OCI-LY1 (cell line): ENCODE data around the gene CACNA1C.

Experiments
- H2AFZ ChIP-seq: fragments of 200-600 bp; sonication (generic), shearing (Covaris generic); 2 replicates; pipeline ENCODE4 v1.6.0; 2014; ENCODE audit warnings: antibody characterized with exemption, mild to moderate bottlenecking, low read length
- H3F3A ChIP-seq: fragments of 200-600 bp; sonication (generic), shearing (Covaris generic); 2 replicates; pipeline ENCODE4 v1.6.0; 2014; ENCODE audit warnings: mild to moderate bottlenecking, antibody characterized with exemption, low read length, moderate library complexity; ENCODE audit not compliant: insufficient read depth
- H3K27ac ChIP-seq: fragments of 200-600 bp; sonication (generic); 2 replicates; pipeline ENCODE4 v1.5.1; 2014; ENCODE audit warnings: low read length, mixed run types, mild to moderate bottlenecking, low read depth; ENCODE audit not compliant: poor library complexity, severe bottlenecking
- H3K27me3 ChIP-seq: fragments of 200-600 bp; sonication (generic); 2 replicates; pipeline ENCODE4 v1.6.0; 2014; ENCODE audit warnings: antibody characterized with exemption, mild to moderate bottlenecking, low read length, moderate library complexity; ENCODE audit not compliant: insufficient read depth
- H3K36me3 ChIP-seq: fragments of 200-600 bp; sonication (generic); 2 replicates; pipeline ENCODE4 v1.6.1; 2014; ENCODE audit warnings: mild to moderate bottlenecking, antibody characterized with exemption, low read length, moderate library complexity, mixed read lengths; ENCODE audit not compliant: insufficient read depth
- H3K4me1 ChIP-seq: fragments of 200-600 bp; sonication (generic); 2 replicates; pipeline ENCODE4 v1.5.1; 2014; ENCODE audit warnings: mild to moderate bottlenecking, low read length, moderate library complexity; ENCODE audit not compliant: insufficient read depth, severe bottlenecking
- H3K4me2 ChIP-seq: fragments of 200-600 bp; sonication (generic), shearing (Covaris generic); 2 replicates; pipeline ENCODE4 v1.6.1; 2014; ENCODE audit warnings: low read length
- H3K4me3 ChIP-seq: fragments of 200-600 bp; sonication (generic); 2 replicates; pipeline ENCODE4 v1.5.1; 2014; ENCODE audit warnings: low read length, low read depth, mild to moderate bottlenecking, mixed read lengths; ENCODE audit not compliant: poor library complexity, severe bottlenecking
- H3K79me2 ChIP-seq: fragments of 200-600 bp; shearing (Covaris generic); 2 replicates; pipeline ENCODE4 v1.6.1; 2016; ENCODE audit warnings: mixed run types, low read length, mixed read lengths; ENCODE audit not compliant: insufficient read depth
- H3K9ac ChIP-seq: fragments of 200-600 bp; sonication (generic), shearing (Covaris generic); 2 replicates; pipeline ENCODE4 v1.6.1; 2014; ENCODE audit warnings: mild to moderate bottlenecking, low read length, mixed read lengths
- H3K9me2 ChIP-seq: fragments of 200-600 bp; sonication (generic), shearing (Covaris generic); 2 replicates; pipeline ENCODE4 v1.6.1; 2014; ENCODE audit warnings: low read depth, mild to moderate bottlenecking, low read length, mixed read lengths
- H3K9me3 ChIP-seq: fragments of 200-600 bp; shearing (Covaris generic); 2 replicates; pipeline ENCODE4 v1.6.1; 2014; ENCODE audit warnings: low read length, mixed read lengths
- H4K20me1 ChIP-seq: fragments of 200-600 bp; sonication (generic), shearing (Covaris generic); 2 replicates; pipeline ENCODE4 v1.6.0; 2016; ENCODE audit warnings: mild to moderate bottlenecking, low read length; ENCODE audit not compliant: insufficient read depth
- CTCF ChIP-seq: fragments of 200-600 bp; sonication (generic), shearing (Covaris generic); IDR thresholded peaks from 2 replicates; pipeline ENCODE4 v1.5.1; 2017; ENCODE audit warnings: mild to moderate bottlenecking, antibody characterized with exemption, low read length, moderate library complexity, mixed read lengths
- EZH2 ChIP-seq: fragments of 200-600 bp; sonication (generic), shearing (Covaris generic); IDR thresholded peaks from 2 replicates; pipeline ENCODE4 v1.8.0; 2017; ENCODE audit warnings: borderline replicate concordance, mixed run types, mild to moderate bottlenecking, antibody characterized with exemption, low read length, moderate library complexity, mixed read lengths

Gene CACNA1C

GRCh38 chr12:2732290-2732689, 679.5 kb downstream of the CACNA1C start:
- Histone ChIP-seq H3K9ac (no peak overlapping the region), H3K27me3 (peaks cover 13% of the 10 kb centered on the region; the same call in 1 of the 2 replicates), H3K79me2 (no peaks in the 10 kb centered on the region), H3K9me2 (no peaks in the 10 kb centered on the region), H3K4me1 (no peaks in the 10 kb centered on the region), H3K27ac (no peak overlapping the region), H3K4me2 (no peak overlapping the region), H4K20me1 (no peaks in the 10 kb centered on the region), H3F3A (no peaks in the 10 kb centered on the region), H3K9me3 (no peaks in the 10 kb centered on the region), H2AFZ (no peak overlapping the region), H3K4me3 (no peak overlapping the region), H3K36me3 (no peaks in the 10 kb centered on the region)
- no peak for TF ChIP-seq CTCF
- TF ChIP-seq EZH2 = no peak

GRCh38 chr12:2733493-2734355, 680.9 kb downstream of the CACNA1C start:
- TF ChIP-seq EZH2 = no peak
- no peak for TF ChIP-seq CTCF
- no peak overlapping the region for H2AFZ ChIP-seq
- H3K79me2 ChIP-seq = no peaks in the 10 kb centered on the region
- no peak overlapping the region for H3K4me3 ChIP-seq
- no peak overlapping the region for H3K4me2 ChIP-seq
- H3K9me2 ChIP-seq = no peaks in the 10 kb centered on the region
- H3F3A ChIP-seq = no peaks in the 10 kb centered on the region
- H4K20me1 ChIP-seq = no peaks in the 10 kb centered on the region
- no peaks in the 10 kb centered on the region for H3K36me3 ChIP-seq
- H3K9ac ChIP-seq = no peak overlapping the region
- no peaks in the 10 kb centered on the region for H3K4me1 ChIP-seq
- H3K27ac ChIP-seq = no peak overlapping the region
- peaks cover 11% of the 10 kb centered on the region; the same call in 1 of the 2 replicates for H3K27me3 ChIP-seq
- H3K9me3 ChIP-seq = no peaks in the 10 kb centered on the region

GRCh38 chr12:2735432-2735831, 682.6 kb downstream of the CACNA1C start:
- Histone ChIP-seq H2AFZ (no peak overlapping the region), H3K9me2 (no peaks in the 10 kb centered on the region), H3K27ac (no peak overlapping the region), H3K9me3 (no peaks in the 10 kb centered on the region), H3K9ac (no peak overlapping the region), H4K20me1 (no peaks in the 10 kb centered on the region), H3K36me3 (no peaks in the 10 kb centered on the region), H3K4me1 (no peaks in the 10 kb centered on the region), H3K79me2 (no peaks in the 10 kb centered on the region), H3K27me3 (peaks cover 11% of the 10 kb centered on the region; the same call in 1 of the 2 replicates), H3F3A (no peaks in the 10 kb centered on the region), H3K4me3 (no peak overlapping the region), H3K4me2 (no peak overlapping the region)
- TF ChIP-seq CTCF = no peak
- TF ChIP-seq EZH2 = no peak
